Renal cortical epithelial cell (primary cell): ENCODE results near the gene PIGU. TPM values are rescaled to one million over a fixed set of nuclear protein-coding genes. Genes with fewer than 3 reads are reported as not detected.
"Not testable (repeated sequence)": the region's sequence is repeated elsewhere in the genome, so short reads cannot be mapped to it uniquely, and the experiment has no call there.

Source experiments
- DNase-seq: peaks from one replicate; pipeline ENCODE4 v3.0.0-alpha.2; 2011; ENCODE audit warnings: low read depth
- total RNA-seq: library from RNA; depleted of rRNA; stranded (reverse); fragments of >200 nt; gene quantifications from 2 replicates; pipeline ENCODE4 v1.2.3, GENCODE V29; 2014

The PIGU gene
- total RNA-seq, 1 donor from 2014 or later, result 9.7 TPM

DNA sequence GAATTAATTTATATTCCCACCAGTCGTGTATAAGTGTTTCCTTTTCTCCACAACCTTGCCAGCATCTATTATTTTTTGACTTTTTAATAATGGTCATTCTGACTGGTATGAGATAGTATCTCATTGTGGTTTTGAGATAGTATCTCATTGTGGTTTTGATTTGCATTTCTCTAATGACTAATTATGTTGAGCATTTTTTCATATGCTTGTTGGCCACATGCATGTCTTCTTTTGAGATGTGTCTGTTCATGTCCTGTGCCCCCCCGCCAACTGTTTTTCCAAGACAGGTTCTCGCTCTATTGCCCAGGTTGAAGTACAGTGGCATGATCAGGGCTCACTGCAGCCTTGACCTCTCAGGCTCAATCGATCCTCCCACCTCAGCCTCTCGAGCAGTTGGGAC is 15.1 kb downstream of the PIGU start:
- DNase-seq, result not testable (repeated sequence)

DNA sequence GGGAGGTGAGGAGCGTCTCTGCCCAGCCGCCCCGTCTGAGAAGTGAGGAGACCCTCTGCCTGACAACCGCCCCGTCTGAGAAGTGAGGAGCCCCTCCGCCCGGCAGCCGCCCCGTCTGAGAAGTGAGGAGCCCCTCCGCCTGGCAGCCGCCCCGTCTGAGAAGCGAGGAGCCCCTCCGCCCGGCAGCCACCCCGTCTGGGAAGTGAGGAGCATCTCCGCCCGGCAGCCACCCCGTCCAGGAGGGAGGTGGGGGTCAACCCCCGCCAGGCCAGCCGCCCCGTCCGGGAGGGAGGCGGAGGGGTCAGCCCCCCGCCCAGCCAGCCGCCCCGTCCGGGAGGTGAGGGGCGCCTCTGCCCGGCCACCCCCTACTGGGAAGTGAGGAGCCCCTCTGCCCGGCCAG is 18.2 kb downstream of the PIGU start:
- DNase-seq, result not testable (repeated sequence)

DNA sequence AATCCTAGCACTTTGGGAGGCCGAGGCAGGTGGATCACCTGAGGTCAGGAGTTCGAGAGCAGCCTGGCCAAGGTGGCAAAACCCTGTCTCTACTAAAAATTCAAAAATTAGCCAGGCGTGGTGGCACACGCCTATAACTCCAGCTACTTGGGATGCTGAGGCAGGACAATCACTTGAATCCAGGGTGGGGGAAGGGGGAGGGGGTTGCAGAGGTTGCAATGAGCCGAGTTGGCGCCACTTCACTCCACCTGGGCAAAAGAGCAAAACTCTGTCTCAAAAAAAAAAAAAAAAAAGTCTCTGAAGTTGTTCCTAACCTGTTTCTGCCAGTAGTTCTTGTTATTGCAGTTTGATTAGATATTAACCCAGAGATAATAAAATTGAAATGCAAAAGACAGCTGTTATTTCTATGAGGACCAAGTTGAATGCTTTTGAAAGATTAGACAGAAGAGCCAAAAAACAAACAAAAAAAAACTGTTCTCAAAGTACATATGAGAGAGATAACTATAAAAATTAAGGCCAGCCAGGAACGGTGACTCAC is 22.6 kb downstream of the PIGU start:
- DNase-seq, result no peak

DNA sequence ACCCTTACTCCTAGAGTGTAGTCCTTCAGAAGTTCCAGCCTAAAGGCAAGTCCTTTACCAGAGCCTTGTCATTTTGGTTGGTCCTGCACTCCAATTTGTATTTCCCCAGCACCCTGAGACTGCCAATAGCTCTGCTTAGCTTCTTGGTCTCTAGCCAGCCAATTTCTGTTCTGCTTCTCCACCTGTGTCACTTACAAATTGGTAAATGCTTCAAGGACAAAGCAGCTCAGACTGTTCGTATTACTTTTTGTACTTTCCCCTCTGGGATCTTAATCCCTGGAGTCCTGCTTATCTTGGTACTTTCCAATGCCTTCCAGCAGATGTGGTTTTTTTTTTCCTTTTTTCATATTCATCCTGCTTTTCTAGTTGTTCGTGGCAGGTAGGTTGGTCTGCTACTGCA is 25.7 kb downstream of the PIGU start:
- DNase-seq, result no peak

DNA sequence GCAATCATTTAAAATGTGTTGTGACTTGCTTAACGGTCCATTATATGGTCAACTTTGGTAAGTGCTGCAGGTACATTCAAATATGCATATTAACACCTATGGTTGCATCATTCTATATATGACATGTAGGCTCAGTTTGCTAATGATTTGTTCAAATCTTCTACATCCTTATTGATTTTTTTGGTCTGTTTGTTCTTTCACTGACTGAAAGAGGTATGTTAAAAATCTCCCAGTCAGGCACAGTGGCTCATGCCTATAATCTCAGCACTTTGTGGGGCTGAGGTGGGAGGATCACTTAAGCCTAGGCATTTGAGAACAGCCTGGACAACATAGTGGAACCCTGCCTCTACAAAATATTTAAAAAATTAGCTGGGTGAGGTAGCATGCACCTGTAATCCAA is 29.2 kb downstream of the PIGU start:
- no peak for DNase-seq

DNA sequence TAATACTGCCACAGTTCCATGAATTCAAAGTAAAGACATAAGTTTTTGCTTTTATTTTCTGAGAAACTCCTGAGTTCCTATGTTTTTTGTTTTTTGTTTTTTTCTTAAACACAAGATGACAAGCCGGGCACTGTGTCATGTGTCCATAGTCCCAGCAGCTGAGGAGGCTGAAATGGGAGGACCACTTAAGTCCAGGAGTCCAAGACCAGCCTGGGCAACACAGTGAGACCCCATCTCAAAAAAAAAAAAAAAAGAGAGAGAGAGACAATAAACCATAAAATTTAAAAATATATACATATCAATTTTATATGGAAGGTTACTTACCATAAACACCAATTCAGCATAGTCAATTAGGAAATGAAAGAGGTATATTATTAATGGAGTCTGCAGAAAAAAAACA is 31.9 kb downstream of the PIGU start:
- DNase-seq, result no peak

DNA sequence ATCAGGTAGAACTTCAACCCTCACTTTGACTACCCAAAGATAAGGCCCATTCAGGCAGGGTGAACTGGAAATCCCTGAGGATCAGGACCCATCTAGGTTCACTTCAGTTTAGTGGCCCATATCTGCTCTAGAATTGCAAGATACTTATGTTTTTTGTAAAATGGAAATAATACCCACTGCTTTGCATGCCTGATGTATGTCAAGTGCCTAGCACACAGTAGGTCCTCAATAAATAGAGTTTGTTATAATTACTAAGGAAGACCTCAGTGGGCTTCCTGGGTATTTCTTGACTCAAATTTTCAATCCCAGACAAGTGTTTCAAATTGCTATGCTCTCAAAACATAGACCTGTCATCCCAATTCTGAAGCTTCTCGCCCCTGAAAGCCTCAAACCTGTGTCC is 32.5 kb downstream of the PIGU start:
- no peak for DNase-seq

DNA sequence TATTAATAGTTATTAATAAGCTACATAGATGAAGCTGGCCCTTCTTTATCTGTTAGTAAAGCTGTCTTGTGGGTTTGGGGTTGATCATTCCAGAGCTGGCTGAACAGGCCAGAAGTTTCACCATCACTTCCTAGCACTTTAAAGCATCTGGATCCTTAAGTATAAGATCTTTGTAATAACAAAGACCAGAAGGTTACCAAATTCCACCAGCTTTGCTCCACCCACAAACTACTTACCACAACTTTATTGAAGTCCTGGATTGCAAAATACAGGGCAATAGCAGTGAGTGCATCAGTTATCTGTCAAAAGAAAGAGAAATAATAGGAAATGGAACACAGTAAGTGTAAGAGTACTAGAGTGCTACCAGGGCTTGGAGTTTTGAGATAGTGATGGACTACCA is 33.0 kb downstream of the PIGU start:
- peak; percentile 76 for DNase-seq

DNA sequence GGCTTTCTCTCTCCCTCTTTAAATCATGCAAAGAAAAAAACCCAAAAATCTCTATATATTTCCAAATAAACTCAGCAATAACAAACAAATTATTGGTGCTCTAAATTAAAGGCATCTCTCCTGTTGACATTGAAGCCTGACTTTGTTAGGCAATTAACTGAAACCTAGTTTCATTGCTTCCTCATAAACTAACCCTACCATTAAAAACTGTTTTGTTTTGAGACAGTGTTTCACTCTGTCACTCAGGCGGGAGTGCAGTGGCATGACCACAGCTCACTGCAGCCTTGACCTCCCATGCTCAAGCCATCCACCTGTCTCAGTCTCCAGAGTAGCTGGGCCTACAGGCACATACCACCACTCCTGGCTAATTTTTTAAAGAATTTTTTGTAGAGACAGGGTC is 34.9 kb downstream of the PIGU start:
- DNase-seq, result no peak

DNA sequence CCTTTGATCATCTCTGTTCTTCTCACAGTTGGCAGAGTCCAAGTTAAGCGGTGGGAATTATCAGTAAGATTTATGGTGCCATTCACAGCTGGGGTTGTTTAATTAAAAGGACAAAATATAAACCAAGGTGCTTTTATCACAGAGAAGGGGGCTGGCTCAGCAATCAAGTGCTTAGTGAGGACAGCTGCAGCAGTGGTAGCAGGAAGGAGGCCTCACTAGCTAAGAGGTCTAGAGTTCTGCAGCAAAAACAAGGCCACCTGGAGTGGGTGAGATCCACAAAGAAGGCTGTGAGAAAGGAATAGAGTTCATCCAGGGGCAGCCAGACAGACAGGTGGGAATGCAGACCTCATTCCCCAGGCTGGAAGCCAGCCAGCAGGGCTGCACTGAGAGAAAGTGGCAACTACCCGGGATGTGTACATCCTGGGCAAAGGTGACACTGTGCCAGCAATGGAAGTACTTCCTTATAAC is 37.1 kb downstream of the PIGU start:
- DNase-seq, result peak; percentile 20

DNA sequence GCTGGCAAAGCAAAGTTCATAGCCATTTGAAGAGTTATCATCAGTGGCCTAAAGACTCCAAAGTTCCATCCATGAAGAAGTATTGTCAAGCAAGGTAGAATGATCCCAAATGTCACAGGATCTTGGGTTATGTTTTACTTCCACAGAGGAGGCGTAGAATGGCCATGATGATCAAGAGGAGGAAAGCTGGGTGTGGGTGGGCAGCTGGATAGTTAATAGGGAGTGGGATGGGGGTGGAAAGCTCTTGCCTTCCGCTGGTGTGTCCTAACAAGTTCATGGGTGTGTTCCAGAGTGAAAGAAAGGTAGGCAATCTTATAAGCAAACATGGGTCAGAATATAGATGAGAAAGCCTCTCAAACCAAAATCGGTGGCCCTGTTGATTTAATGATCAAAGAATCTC is 38.4 kb downstream of the PIGU start:
- no peak for DNase-seq

DNA sequence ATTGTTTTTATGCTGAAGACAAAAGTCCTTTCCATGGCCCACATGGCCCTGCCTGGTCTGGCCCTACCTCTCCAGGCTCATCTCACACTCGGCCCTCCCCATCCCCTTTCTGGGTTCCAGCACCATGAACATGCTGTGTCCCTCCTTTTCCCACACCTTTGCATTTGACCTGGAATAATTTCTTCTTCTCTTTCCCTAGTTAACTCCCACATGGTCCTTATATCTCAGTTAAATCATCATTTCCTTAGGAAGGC is 38.9 kb downstream of the PIGU start:
- no peak for DNase-seq

DNA sequence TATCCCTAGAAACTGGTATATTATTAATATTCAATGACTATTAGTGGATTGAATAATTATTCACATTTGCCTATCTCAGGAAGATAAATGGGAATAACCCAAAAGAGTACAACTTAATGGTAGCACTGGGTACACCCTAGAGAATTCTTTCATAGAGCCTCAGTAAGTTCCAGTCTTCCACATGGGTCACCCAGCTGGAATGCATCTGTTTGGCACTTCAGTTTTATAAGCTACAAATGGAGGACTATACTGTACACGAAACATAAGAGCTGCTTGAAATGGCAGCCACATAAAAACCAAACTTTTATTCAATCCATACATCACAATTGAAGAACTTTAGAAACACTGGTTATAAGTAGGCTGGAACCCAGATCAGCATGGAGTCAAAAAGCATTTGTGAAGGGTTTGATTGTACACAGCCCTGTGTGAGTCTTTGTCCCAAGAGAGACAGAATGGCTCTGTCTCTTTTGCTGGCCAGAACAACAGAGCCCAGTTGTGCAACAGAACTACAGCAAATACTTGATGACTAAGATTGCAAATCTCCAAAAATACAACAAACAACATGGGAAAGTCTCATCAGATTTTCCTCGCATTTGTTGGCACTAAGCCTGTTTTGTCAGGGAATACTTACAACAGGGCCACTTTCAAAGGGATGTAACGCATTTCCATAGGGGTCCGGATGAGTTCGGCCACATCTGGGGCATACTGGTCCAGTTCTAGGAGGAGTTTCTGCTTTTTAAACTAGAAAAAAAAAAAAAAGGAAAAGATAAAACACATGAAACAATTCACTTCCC is 39.5 kb downstream of the PIGU start:
- DNase-seq, result peak; percentile 42

DNA sequence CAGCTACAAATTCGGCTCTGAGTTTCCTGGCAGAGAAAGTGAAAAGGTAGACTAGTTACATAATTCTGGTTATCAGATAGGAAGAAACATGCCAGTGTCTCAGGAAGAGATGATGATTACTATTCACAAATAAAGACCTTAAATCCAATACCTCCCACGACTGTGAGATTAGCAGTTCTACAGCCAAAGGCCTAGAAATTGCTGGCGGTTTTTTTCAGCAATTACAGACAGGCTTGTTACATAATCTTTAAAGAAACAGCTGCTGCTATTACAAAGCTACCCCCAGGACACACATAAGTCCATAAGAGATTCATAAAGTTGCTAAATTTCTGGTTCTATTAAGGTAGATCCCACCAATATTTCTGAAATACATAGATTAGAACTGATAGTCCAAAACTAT is 40.2 kb downstream of the PIGU start:
- no peak for DNase-seq

DNA sequence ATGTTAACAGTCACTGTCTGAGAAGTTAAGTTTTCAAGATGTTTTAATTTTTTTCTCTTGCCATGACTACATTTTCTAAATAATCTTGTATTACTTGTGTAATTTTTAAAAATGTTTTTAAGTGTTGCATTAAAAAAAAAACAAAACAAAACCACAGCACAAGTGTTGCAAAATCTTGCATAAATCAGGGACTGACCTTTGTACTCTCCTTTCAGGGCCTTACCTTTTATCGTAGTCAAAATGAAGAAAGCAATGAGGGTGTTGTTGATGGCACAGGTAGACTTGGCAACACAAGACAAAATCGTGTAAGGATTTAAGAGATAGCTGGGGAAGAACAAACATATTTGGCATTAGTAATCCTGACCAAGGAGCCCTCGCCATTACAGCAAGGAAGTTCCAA is 42.5 kb downstream of the PIGU start:
- DNase-seq, result peak; percentile 17

DNA sequence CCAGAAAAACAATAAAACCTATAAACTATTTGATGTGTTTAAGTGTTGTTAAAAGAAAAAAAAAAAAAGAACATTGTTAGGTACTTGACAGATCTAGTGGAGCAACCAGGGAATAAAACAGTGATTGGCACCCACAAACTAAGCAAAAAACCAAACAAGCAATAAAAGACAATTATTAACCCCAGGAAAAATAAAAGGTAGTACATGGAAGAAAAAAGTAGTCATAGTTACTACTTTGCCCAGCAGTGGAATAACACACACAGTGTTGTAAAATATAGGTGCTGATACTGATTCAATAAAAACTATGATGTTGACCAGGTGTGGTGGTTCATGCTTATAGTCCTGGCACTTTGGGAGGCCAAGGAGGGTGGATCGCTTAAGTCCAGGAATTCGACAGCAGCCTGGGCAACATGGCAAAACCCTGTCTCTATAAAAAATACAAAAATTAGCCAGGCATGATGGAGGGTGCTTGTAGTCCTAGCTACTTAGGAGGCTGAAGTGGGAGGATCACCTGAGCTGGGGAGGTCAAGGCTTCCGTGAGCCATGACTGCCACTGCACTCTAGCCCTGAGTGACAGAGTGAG is 43.9 kb downstream of the PIGU start:
- peak; percentile 76 for DNase-seq

DNA sequence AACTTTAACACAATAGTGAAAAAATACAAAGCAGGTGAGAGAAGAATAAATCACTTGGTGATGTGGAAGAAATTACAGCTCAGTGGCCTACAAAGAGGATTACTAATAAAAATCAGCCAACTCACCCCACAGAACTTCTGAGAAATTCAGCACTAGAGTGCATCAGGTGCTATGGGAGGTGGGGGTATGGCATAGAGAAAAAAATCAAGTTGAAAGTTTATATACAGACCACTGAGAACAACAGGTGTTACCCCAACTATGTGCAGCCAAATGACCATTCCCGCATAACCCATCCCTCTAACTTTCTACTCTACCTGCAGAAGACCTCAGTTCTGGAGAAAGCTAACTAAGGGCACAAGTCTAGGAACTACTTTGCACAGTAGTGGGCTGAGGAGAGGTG is 47.0 kb downstream of the PIGU start:
- DNase-seq, result no peak

DNA sequence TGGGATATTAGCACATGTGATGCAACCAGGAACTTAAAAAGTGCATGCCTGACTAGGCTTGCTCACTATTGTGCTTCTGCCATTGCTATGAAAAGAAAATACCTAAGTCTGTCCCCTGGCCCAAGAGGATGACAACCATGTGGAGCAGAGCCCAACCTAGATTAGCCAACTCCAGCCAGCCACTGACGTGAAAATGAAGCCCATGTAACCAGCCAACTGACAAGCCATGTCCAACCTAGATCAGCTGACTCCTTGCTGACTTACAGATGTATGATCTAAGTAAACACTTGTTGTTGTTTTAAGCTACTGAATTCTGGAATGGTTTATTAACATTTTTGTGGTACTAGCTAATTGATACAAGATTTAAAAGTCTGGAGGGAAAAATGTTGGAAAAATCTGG is 47.5 kb downstream of the PIGU start:
- no peak for DNase-seq

DNA sequence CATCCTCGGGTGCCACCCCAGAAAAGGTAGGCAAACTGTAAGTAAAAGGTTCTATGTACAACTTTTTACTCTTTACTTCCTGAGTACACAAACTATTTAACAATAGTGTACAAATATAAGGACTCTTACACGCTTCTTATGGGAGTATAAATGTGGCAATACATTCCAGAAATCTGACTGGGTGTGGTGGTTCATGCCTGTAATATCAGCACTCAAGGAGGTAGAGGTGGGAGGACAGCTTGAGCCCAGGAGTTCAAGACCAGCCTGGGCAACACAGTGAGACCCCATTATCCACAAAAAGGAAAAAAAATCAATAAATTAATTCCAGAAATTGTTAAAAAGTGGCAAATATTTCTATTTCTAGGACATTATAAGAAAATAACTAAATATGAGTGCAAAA is 48.9 kb downstream of the PIGU start:
- DNase-seq, result no peak

DNA sequence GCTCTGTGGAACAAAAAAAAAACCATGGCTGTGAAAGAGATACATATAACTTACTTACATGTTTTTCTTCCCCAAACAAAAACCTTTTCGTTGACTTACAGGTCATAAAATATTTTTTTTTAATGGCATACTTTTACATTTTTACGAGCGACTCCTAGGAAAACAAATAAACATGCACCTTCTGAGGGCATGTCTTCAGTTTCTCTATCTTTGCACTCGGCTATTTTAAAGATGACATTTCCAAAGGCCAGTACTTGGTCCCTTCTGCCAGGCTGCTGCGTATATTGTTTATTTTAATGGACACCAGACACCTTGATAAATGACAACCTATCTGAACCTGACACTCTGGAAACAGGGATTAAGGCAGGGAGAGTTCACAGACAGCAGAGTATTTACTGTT is 49.4 kb downstream of the PIGU start:
- DNase-seq, result no peak

DNA sequence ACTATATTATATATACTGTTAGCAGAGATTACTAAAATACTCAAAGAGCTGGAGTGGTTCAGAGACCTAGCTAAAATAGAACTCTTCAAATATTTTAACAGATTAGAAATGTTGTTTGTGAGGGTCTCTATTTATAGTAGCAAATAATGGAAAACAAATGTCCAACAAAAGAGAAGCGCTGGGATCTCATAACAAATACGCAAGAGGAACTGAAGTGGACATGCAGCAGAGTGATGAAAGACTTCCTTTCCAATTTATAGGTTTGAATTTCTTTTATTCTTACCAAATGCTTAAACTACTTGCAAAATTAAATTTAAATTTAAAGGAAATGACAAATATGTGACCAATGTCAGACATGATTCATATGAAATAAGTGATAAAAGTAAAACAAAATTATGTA is 49.9 kb downstream of the PIGU start:
- DNase-seq, result no peak

DNA sequence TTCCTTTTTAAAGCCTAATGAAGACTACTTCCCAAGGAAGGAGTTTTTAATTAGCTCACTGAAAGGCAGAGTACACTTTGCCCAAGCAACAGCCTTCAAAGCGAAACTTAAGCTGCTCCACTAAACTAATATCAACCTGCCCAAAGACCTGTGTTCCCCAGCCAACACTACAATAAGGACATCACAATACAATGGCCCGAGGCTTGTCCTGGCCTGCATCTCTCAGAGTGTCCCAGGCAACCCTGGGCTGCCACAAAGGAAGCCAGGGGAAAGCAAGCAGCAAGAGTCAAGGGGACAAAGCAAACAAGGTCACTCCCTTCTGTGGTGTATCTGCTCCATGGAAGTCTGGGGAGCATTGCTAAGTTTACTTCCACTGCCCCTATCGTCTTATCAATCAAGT is 52.3 kb downstream of the PIGU start:
- no peak for DNase-seq

DNA sequence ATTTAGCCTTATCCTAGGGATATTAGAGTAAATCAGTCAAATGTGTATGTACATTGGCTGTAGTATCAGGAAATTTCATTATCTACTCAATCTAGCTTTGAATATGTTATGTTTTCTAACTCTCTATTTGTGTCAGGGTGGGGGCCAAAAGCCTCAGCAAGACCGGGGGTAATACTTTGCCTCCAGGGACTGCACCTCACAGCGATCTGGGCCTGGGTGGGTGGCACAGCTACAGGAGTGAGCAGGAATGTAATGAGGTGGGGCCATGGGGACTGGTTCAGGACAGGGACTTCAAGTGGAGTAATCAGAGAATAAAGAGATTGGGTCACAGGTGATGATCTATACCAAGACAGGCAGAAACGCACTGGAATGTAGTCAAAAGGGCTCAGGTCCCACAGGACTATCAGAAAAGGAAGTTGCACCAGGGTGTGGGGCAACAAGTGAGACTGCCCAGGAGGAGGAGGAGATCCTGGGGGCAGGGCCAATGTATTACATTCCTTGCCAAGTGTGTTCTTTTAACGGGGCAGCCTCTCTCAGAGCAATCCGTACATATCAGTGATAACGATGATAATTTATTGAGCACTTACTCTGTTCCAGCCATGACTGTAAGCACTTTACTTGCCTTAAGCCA is 54.0 kb downstream of the PIGU start:
- no peak for DNase-seq
